ENCODE measurements around the gene SPATA31C1.
"Not testable (repeated sequence)": the region's sequence is repeated elsewhere in the genome, so short reads cannot be mapped to it uniquely, and the experiment has no call there.

Gene SPATA31C1

DNA sequence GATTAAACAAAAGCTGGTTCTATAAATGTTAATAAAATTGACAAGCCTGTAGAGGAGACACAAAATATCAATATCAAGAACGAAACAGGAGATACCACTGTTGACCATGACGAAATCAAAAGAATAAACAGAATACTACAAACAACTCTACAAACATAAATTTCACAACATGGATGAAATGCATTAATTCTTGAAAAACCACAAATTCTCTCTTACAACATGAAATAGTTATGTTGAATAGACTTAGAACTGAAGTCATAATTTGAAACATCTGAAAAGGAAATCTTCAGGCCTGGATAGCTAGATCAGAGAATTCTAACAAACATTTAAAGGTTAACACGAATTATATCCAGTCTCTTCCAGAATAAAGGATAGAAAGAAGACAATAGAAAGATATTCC, 6.9 kb upstream of the SPATA31C1 start:
- no peaks in the 10 kb centered on the region for H3K27me3 ChIP-seq (replicated peaks)
- no peaks in the 10 kb centered on the region for H3K36me3 ChIP-seq (replicated peaks)
- no peak overlapping the region for H3K27ac ChIP-seq
- TF ChIP-seq, protein P1, sequence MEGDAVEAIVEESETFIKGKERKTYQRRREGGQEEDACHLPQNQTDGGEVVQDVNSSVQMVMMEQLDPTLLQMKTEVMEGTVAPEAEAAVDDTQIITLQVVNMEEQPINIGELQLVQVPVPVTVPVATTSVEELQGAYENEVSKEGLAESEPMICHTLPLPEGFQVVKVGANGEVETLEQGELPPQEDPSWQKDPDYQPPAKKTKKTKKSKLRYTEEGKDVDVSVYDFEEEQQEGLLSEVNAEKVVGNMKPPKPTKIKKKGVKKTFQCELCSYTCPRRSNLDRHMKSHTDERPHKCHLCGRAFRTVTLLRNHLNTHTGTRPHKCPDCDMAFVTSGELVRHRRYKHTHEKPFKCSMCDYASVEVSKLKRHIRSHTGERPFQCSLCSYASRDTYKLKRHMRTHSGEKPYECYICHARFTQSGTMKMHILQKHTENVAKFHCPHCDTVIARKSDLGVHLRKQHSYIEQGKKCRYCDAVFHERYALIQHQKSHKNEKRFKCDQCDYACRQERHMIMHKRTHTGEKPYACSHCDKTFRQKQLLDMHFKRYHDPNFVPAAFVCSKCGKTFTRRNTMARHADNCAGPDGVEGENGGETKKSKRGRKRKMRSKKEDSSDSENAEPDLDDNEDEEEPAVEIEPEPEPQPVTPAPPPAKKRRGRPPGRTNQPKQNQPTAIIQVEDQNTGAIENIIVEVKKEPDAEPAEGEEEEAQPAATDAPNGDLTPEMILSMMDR (IDR thresholded peaks at IDR 0.05; ENCODE audit: low read depth, low read length, missing control alignments), result no peak
- in situ Hi-C loops (cut with HindIII; ENCODE audit: low pct_ligation_motif_present, low sequenced_read_pairs), result no loop called here
- H3K4me3 ChIP-seq (ENCODE audit: low read depth, low read length), result no peak overlapping the region
- no peak for DNase-seq

DNA sequence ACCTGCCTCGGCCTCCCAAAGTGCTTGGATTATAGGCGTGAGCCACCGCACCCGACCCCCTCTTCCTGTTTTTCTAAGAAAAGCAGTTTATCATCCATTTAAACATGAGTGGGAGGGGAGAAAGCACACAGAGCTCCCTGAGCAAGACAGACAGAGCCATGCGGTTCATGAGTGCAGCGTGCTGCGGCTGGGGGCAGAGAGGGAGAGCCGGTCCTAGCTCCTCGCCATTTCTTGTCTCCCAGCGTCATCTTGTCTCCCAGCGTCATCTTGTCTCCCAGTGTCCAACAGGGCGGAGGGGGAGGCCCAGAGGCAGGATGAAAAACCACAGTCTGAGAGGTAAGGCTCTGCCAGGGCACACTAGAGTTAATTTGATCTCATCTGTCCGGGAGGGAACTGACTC, 1.3 kb downstream of the SPATA31C1 start:
- in situ Hi-C loops (cut with HindIII; ENCODE audit: low pct_ligation_motif_present, low sequenced_read_pairs); DNase-seq; H3K4me3 ChIP-seq (ENCODE audit: low read depth, low read length); H3K36me3 ChIP-seq (replicated peaks); H3K27me3 ChIP-seq (replicated peaks); H3K27ac ChIP-seq: not testable (repeated sequence)

DNA sequence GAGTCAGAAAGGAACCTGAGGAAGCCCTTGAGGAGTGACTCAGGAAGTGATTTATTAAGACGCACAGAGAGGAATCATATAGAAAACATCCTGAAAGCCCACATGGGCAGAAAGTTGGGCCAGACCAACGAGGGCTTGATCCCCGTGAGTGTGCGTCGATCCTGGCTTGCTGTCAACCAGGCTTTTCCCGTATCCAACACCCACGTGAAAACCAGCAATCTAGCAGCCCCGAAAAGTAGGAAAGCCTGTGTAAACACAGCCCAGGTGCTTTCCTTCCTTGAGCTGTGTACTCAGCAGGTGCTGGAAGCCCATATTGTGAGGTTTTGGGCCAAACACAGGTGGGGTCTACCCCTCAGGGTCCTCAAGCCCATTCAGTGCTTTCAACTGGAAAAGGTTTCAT, 3.8 kb downstream of the SPATA31C1 start:
- H3K27ac ChIP-seq; in situ Hi-C loops (cut with HindIII; ENCODE audit: low pct_ligation_motif_present, low sequenced_read_pairs); H3K36me3 ChIP-seq (replicated peaks); H3K4me3 ChIP-seq (ENCODE audit: low read depth, low read length); DNase-seq; H3K27me3 ChIP-seq (replicated peaks): not testable (repeated sequence)

DNA sequence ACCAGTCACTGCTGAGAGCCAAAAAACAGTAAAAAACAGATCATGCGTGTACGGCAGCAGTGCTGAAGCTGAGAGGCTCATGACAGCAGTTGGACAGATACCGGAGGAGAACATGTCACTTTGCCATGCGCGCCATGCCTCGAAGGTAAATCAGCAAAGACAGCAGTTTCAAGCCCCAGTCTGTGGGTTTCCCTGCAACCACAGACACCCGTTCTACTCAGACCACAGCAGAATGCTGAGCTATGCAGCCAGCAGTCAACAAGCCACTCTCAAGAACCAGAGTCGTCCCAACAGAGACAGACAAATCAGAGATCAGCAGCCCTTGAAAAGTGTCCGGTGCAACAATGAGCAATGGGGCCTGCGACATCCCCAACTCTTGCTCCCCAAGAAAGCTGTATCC, 5.2 kb downstream of the SPATA31C1 start:
- H3K4me3 ChIP-seq (ENCODE audit: low read depth, low read length); DNase-seq; H3K36me3 ChIP-seq (replicated peaks); H3K27me3 ChIP-seq (replicated peaks); H3K27ac ChIP-seq; in situ Hi-C loops (cut with HindIII; ENCODE audit: low pct_ligation_motif_present, low sequenced_read_pairs): not testable (repeated sequence)

DNA sequence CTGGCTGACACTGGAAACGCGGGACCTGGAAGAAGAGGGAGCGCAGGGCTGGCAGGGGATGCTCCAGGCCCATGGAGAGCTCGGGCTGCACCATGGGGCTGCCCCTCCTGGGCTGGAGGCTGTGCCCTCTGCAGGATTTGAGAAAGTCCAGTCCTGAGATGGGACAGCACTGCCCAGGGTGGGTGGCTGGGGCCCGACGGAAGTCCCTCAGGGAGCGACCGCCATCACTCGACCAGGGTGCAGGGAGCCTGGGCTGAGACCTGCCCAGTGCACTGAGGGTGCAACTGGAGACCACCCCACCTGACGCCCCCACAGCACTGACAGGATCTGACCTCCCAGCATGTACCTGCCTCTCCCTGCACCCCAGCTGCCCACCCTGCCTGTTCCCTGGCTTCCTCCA, 7.1 kb downstream of the SPATA31C1 start:
- DNase-seq; H3K36me3 ChIP-seq (replicated peaks); H3K27me3 ChIP-seq (replicated peaks); H3K27ac ChIP-seq; in situ Hi-C loops (cut with HindIII; ENCODE audit: low pct_ligation_motif_present, low sequenced_read_pairs); H3K4me3 ChIP-seq (ENCODE audit: low read depth, low read length): not testable (repeated sequence)

DNA sequence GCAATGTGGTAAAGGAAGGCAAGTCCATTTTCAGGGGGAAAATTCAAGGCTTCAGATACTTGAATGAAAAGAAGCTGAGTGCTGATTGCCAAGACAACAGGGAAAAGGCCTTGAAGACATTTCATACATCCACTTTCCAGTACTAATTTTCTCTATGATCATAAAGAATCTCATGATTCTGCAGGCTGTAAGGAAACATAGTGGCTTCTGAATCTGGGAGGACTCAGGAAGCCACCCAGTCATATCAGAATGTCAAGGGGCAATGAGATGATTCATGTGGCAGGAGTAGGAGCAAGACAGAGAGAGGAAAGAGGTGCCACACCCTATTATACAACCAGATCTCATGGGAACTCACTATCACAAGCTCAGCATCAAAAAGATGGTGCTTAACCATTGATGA, 11.4 kb downstream of the SPATA31C1 start:
- H3K27ac ChIP-seq; H3K36me3 ChIP-seq (replicated peaks); H3K27me3 ChIP-seq (replicated peaks); H3K4me3 ChIP-seq (ENCODE audit: low read depth, low read length); DNase-seq; in situ Hi-C loops (cut with HindIII; ENCODE audit: low pct_ligation_motif_present, low sequenced_read_pairs): not testable (repeated sequence)

DNA sequence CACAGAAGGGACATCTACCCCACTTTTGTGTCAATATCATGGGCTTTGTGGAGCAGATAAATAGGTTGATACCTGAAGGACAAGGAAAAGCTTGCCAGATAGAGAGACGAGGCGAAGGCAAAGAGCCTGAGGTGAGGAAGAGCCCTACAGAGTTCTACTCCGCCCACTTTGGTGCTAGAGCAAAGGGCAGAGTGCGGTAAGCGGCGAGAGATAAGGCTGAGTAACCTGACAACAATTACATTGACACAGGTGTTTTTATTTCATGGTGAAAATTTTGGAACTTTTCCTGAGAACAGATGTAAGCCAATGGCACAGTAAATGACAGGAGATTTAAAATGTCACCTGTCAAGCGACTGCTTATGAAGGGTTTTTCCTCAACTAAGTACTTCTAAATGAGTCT, 16.7 kb downstream of the SPATA31C1 start:
- H3K4me3 ChIP-seq (ENCODE audit: low read depth, low read length); in situ Hi-C loops (cut with HindIII; ENCODE audit: low pct_ligation_motif_present, low sequenced_read_pairs); H3K27ac ChIP-seq; H3K36me3 ChIP-seq (replicated peaks); H3K27me3 ChIP-seq (replicated peaks); DNase-seq: not testable (repeated sequence)

DNA sequence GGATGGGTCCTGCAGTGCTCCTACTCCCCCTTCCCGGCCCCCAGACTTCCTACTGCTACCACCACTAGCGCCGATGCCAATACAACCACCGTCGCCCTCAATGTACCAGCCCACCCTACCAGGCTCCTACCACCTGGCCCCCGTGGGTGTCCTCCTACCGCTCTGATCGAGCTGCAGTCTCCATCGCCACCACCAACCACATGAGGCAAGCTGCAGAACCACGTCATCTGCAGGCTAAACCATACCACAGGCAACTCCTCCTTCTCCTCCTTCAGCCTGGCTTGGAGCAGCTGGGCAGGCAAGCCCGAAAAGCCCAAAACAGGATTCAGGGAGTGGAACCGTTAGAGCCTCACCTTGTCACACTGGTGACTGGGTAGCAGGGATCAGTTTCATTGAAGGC, 19.6 kb downstream of the SPATA31C1 start:
- H3K36me3 ChIP-seq (replicated peaks); DNase-seq; H3K4me3 ChIP-seq (ENCODE audit: low read depth, low read length); in situ Hi-C loops (cut with HindIII; ENCODE audit: low pct_ligation_motif_present, low sequenced_read_pairs); H3K27ac ChIP-seq; H3K27me3 ChIP-seq (replicated peaks): not testable (repeated sequence)

DNA sequence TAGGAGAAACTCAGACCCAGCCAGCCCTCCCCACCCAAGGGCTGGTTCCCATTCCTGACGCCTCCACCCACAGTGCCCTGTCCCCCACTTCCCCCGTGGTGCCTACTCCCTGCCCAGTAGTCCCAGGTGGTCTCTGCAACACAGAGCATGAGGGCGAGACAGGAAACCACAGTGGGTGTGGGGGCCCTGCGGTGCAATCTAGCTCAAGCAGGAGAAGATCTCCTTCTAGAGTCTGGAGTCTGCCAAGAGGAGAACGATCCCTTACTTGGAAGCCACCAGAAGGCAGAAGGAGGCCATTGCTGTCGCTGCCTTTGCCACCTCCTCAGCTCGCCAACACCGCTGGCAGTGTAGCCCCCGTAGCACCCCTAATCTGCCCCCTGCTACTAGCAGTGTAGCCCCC, 20.2 kb downstream of the SPATA31C1 start:
- DNase-seq; H3K4me3 ChIP-seq (ENCODE audit: low read depth, low read length); H3K36me3 ChIP-seq (replicated peaks); H3K27me3 ChIP-seq (replicated peaks); H3K27ac ChIP-seq; in situ Hi-C loops (cut with HindIII; ENCODE audit: low pct_ligation_motif_present, low sequenced_read_pairs): not testable (repeated sequence)

DNA sequence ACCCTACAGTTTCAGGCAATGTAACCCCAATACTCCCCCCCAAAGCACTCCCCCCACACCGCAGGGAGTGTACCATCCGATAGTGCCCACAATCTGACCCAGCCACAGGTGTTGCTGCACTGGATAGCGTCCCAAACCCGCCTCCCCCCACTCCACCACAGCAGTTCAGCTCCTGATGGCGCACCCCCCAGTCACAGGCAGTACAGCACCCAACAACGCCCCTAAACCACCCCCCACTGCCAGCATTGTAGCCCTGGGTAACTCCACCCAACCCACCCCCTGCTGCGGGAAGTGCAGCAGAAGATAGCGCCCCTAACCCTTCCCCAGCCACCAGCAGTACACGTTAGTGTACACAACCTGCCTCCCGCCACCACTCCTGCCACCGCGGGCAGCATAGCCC, 20.6 kb downstream of the SPATA31C1 start:
- H3K27me3 ChIP-seq (replicated peaks); H3K27ac ChIP-seq; H3K4me3 ChIP-seq (ENCODE audit: low read depth, low read length); DNase-seq; H3K36me3 ChIP-seq (replicated peaks); in situ Hi-C loops (cut with HindIII; ENCODE audit: low pct_ligation_motif_present, low sequenced_read_pairs): not testable (repeated sequence)

DNA sequence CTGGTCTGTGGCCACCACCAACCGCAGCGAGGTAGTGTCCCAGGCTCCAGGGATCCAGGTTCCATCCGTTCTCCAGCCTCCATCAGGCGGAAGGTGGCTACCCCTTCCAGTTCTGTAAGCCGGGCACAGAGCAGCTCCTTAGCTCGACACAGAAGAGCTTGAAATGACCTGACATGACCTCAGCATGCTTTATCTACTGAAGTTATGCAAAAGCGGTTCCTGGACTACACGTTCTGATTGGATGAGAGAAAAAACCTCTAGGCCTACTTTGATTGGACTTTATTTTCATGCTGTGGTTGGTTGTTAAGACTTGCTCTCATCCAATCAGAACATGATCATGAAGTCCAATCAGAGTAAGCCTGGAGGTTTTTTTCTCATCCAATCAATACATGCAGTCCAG, 21.3 kb downstream of the SPATA31C1 start:
- in situ Hi-C loops (cut with HindIII; ENCODE audit: low pct_ligation_motif_present, low sequenced_read_pairs), result not testable (repeated sequence)

More for the DNA sequence above, 21.3 kb downstream of the SPATA31C1 start:
- not testable (repeated sequence) for H3K36me3 ChIP-seq (replicated peaks); H3K4me3 ChIP-seq (ENCODE audit: low read depth, low read length); H3K27ac ChIP-seq; DNase-seq; H3K27me3 ChIP-seq (replicated peaks)

All from brain microvascular endothelial cell (primary cell).